K562 (cell line): ENCODE data around the gene CDKN3.

ENCODE experiments used
- EP300 ChIP-seq: IDR thresholded peaks from 2 replicates; pipeline ENCODE4 v1.6.1; 2012; ENCODE audit warnings: low read length, improper control_type of control experiment
- NFRKB ChIP-seq: fragments of 450-650 bp; IDR thresholded peaks from 2 replicates; pipeline ENCODE4 v1.6.1; 2016; ENCODE audit warnings: low read depth
- NR2C2 ChIP-seq, 2 experiments: fragments of 200-800 bp in 1 of 2; sonication (Bioruptor generic) in 1 of 2; sonication (generic) in 1 of 2; formaldehyde crosslinking in 1 of 2; IDR thresholded peaks; 2 replicates each; pipeline versions ENCODE4 v1.6.1 to v1.8.0; 2016 to 2022; ENCODE audit warnings: mild to moderate bottlenecking in 1 of 2, missing compliant biosample characterization in 1 of 2, missing genetic modification characterization in 1 of 2, missing genetic modification reagents in 1 of 2
- POLR2A ChIP-seq: fragments of 450-650 bp; conservative IDR thresholded peaks from 2 replicates; pipeline ENCODE4 v1.6.1; 2016
- SP1 ChIP-seq: sonication (generic); formaldehyde crosslinking; IDR thresholded peaks from 2 replicates; pipeline ENCODE4 v1.8.1; 2022; ENCODE audit warnings: mild to moderate bottlenecking, missing genetic modification reagents
- TAF1 ChIP-seq: IDR thresholded peaks from 2 replicates; pipeline ENCODE4 v1.6.1; 2011; ENCODE audit warnings: mild to moderate bottlenecking, low read length, moderate library complexity; ENCODE audit not compliant: insufficient read depth, control insufficient read depth, severe bottlenecking; ENCODE audit errors: extremely low read depth
- WHSC1 ChIP-seq: IDR thresholded peaks from one replicate; pipeline ENCODE4 v1.6.1; 2012; ENCODE audit warnings: low read length, control low read depth, inconsistent platforms
- ZNF780A ChIP-seq: fragments of 250-450 bp; sonication (Bioruptor Pico); IDR thresholded peaks from 2 replicates; pipeline ENCODE4 v1.5.0; 2021; ENCODE audit warnings: mild to moderate bottlenecking
- ZNF79 ChIP-seq: fragments of 250-450 bp; sonication (Bioruptor Pico); IDR thresholded peaks from 2 replicates; pipeline ENCODE4 v1.4.0; 2020; ENCODE audit warnings: low read depth, mild to moderate bottlenecking, moderate library complexity
- TF ChIP-seq, protein P1 (sequence below): fragments of 250-450 bp; sonication (Bioruptor Pico); IDR thresholded peaks from 2 replicates; pipeline ENCODE4 v1.6.1; 2021; ENCODE audit warnings: mild to moderate bottlenecking
- TF ChIP-seq, protein P2 (sequence below): sonication (generic); formaldehyde crosslinking; IDR thresholded peaks from 2 replicates; pipeline ENCODE4 v1.8.1; 2023; ENCODE audit warnings: mild to moderate bottlenecking, missing genetic modification reagents
- TF ChIP-seq, protein P3 (sequence below), 3 experiments: IDR thresholded peaks in 2 of 3; conservative IDR thresholded peaks in 1 of 3; 2 replicates each; pipeline ENCODE4 v1.5.1; 2011 to 2012; ENCODE audit warnings: low read length in 3 of 3, mild to moderate bottlenecking in 3 of 3, control low read depth in 2 of 3, improper control_type of control experiment in 1 of 3, inconsistent platforms in 1 of 3, low read depth in 1 of 3, mixed read lengths in 1 of 3, moderate library complexity in 1 of 3; ENCODE audit not compliant: insufficient read depth in 2 of 3
- TF ChIP-seq, protein P4 (sequence below): fragments of 450-650 bp; formaldehyde crosslinking; IDR thresholded peaks from 2 replicates; pipeline ENCODE4 v1.4.0; 2022; ENCODE audit warnings: missing genetic modification characterization

DNA sequence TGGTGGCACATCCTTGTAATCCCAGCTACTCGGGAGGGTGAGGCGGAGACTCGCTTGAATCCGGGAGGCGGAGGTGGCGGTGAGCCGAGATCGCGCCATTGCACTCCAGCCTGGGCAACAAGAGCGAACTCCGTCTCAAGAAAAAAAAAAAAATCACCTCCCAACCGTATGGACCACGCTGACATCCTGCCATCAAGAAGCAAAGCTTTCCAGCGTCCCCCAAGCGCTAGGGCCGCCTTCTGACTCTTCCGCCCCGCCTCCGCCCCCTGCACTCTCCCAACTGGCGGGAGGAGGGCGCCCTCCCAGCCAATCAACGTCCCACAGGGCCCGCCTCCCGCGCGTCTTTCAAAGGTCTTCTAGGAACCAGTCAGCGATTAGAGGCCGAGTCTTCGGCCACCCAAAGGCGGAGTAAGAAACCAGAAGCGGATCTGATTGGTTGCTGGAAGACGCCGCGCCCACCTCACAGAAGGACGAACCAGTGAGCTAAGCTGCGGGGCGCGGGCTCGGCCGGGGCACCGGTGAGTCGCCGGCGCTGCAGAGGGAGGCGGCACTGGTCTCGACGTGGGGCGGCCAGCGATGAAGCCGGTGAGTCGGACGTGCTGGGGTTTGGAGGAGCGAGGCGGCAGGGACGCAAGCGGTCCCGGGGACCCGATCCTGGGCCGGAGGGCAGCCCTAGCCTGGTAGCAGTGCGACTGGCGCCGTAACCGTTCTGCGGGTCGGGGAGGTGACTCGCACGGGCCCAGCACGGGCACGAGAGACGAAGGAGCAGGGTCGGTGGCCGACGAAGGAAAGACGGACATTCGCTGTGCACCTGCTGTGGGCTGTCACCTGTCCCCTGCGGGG, at the start of gene CDKN3:
- no peak for TF ChIP-seq WHSC1
- TF ChIP-seq, protein P1, sequence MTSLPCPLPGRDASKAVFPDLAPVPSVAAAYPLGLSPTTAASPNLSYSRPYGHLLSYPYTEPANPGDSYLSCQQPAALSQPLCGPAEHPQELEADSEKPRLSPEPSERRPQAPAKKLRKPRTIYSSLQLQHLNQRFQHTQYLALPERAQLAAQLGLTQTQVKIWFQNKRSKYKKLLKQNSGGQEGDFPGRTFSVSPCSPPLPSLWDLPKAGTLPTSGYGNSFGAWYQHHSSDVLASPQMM (CRISPR knock-in tag) = no peak
- TF ChIP-seq, protein P2, sequence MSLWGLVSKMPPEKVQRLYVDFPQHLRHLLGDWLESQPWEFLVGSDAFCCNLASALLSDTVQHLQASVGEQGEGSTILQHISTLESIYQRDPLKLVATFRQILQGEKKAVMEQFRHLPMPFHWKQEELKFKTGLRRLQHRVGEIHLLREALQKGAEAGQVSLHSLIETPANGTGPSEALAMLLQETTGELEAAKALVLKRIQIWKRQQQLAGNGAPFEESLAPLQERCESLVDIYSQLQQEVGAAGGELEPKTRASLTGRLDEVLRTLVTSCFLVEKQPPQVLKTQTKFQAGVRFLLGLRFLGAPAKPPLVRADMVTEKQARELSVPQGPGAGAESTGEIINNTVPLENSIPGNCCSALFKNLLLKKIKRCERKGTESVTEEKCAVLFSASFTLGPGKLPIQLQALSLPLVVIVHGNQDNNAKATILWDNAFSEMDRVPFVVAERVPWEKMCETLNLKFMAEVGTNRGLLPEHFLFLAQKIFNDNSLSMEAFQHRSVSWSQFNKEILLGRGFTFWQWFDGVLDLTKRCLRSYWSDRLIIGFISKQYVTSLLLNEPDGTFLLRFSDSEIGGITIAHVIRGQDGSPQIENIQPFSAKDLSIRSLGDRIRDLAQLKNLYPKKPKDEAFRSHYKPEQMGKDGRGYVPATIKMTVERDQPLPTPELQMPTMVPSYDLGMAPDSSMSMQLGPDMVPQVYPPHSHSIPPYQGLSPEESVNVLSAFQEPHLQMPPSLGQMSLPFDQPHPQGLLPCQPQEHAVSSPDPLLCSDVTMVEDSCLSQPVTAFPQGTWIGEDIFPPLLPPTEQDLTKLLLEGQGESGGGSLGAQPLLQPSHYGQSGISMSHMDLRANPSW = no peak
- peak; percentile 89 for TF ChIP-seq POLR2A
- TF ChIP-seq TAF1 = peak; percentile 65
- TF ChIP-seq, protein P3, sequence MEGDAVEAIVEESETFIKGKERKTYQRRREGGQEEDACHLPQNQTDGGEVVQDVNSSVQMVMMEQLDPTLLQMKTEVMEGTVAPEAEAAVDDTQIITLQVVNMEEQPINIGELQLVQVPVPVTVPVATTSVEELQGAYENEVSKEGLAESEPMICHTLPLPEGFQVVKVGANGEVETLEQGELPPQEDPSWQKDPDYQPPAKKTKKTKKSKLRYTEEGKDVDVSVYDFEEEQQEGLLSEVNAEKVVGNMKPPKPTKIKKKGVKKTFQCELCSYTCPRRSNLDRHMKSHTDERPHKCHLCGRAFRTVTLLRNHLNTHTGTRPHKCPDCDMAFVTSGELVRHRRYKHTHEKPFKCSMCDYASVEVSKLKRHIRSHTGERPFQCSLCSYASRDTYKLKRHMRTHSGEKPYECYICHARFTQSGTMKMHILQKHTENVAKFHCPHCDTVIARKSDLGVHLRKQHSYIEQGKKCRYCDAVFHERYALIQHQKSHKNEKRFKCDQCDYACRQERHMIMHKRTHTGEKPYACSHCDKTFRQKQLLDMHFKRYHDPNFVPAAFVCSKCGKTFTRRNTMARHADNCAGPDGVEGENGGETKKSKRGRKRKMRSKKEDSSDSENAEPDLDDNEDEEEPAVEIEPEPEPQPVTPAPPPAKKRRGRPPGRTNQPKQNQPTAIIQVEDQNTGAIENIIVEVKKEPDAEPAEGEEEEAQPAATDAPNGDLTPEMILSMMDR (IDR thresholded peaks at IDR 0.05 in 2 of 3, conservative IDR thresholded peaks at IDR 0.05 in 1 of 3; ENCODE audit: insufficient read depth in 2 of 3, low read depth in 1 of 3, low read length in 3 of 3) = peak; percentile 32 to 47 (median 33); a peak in 3 of 6 replicates
- TF ChIP-seq, protein P4, sequence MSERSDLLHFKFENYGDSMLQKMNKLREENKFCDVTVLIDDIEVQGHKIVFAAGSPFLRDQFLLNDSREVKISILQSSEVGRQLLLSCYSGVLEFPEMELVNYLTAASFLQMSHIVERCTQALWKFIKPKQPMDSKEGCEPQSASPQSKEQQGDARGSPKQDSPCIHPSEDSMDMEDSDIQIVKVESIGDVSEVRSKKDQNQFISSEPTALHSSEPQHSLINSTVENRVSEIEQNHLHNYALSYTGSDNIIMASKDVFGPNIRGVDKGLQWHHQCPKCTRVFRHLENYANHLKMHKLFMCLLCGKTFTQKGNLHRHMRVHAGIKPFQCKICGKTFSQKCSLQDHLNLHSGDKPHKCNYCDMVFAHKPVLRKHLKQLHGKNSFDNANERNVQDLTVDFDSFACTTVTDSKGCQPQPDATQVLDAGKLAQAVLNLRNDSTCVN (CRISPR knock-in tag) = no peak
- TF ChIP-seq EP300 = no peak
- no peak for TF ChIP-seq NR2C2 (CRISPR knock-in tag; IDR thresholded peaks at IDR 0.05)
- TF ChIP-seq NR2C2 (tag; IDR thresholded peaks at IDR 0.05) = peak; percentile 31; the same call in 1 of the 2 replicates
- no peak for TF ChIP-seq ZNF780A
- no peak for TF ChIP-seq NFRKB
- TF ChIP-seq ZNF79 = no peak
- peak; percentile 91 for TF ChIP-seq SP1
